Kasumi-1 (cell line): ENCODE data around the gene RUBCNL.
A peak's percentile ranks its signal among the peaks of the same experiment; 100 is the strongest.

ENCODE experiments used
- DNase-seq, 2 experiments: peaks; one replicate each; lab custom pipeline; 2025; lab: John Stamatoyannopoulos, UW

RUBCNL gene

DNA sequence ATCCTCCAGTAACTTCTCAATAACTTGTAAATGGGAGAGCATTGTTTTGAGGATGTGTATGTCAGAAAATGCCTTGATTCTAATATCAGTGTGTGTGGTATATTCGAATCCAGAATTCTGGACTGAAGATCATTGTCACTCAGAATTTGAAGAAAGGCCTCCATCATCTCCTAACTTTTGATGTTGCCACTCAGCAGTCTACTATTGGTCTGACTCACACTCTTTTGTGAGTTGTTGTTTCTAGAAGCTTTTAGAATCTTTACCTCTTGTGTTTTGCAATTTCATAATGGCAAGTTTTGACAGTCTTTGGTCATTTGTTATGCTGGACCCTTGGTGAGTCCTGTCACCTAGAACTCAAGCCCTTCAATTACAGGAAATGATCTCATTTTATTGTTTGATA is 77.0 kb downstream of the RUBCNL start:
- no peak for DNase-seq

DNA sequence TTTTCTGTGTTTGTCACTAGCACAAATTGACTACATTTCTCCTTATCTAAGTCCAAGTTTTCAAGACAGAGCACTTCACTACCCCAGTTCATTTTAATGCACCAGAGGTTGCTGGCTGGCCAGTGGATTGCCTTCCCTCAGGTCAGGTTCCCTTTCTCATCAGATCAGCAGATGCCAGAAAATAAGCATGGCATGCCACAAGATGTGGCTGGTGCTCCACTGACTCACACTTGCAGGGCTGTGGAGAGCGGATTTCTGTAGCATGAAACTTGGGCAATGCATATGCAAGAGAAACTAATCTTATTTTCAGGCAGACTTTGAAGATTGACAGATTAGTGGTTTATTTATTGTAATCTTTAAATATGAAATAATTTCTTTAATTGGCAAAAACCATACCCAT is 79.5 kb downstream of the RUBCNL start:
- no peak for DNase-seq

DNA sequence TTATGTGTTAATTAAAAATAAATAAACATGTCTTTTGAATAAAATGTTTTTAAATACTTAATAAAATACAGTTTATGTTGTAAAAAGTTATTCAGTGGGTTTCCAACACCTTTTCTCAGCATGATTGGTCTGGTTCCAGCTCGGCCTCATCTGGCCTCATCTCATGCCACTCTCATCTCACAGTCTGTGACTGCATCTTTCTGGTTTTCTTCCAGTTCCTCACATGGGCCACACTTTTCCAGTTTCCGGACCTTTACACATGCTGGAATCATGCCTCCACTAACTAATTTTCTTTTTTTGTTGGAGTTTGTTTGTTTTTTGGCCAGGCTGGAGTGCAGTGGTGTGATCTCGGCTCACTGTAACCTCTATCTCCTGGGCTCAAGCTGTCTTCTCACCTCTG is 82.5 kb downstream of the RUBCNL start:
- no peak for DNase-seq

DNA sequence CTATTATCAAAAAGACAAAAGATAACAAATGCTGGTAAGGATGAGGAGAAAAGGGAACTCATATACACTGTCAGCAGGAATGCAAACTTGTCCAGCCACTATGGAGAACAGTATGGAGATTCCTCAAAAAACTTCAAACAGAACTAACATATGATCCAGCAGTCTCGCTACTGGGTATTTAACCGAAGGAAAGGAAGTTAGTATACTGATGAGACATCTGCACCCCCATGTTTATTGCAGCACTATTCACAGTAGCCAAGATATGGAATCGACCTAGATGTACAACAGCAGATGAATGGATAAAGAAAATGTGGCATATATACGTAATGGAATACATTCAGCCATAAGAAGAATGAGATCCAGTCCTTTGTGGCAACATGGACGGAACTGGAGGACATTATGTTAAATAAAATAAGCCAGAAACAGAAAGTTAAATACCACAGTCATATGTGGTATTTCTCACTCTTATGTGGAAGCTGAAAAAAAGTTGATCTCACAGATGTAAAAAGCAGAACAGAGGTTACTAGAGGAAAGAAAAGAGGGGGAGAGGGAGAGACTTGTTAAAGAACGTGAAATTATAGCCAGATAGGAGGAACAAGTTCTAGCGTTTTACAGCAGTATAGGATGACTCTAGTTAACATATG is 83.2 kb downstream of the RUBCNL start:
- DNase-seq, result peak; percentile 55 to 63

DNA sequence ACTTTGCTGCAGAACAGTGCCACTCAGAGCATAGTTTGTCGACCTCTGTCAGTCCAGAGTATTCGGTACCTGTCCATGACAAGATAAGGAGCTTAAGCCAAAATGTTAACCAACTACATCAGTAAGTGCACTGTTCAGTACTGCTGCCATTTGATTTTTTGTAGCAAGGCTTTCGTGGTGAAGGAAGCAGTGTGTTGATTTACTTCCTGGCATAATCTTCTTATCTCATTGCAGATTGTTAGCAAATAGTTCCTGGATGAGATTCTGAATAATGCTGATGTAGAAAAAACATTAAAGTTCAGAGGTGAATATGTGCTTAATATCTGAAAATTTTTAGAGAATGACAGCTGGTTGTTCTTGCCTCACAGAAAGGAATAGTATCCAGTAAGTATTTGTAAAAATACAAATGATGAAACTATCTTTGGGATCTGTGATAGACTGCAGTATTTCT is 89.7 kb downstream of the RUBCNL start:
- peak in 1 of 2 experiments; percentile 10 for DNase-seq

DNA sequence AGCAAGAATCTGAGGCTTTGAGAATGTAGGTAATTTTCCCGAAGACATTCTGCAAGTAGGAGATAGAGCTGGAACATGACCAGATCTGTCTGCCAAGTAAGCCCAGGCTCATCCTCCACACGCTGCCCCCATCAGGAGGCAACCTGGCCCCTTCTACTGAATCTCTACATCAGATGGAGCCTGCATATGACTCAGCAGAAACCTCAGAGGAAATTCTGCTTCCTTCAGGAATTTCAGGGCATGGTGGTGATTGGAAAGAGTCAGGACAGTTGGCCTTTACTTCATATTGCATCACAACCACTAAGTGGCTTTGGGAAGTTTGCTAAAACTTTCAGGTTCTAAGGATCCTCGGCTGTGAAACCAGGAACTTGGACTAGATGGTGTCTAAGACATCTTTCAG is 90.1 kb downstream of the RUBCNL start:
- DNase-seq, result peak in 1 of 2 experiments; percentile 35

DNA sequence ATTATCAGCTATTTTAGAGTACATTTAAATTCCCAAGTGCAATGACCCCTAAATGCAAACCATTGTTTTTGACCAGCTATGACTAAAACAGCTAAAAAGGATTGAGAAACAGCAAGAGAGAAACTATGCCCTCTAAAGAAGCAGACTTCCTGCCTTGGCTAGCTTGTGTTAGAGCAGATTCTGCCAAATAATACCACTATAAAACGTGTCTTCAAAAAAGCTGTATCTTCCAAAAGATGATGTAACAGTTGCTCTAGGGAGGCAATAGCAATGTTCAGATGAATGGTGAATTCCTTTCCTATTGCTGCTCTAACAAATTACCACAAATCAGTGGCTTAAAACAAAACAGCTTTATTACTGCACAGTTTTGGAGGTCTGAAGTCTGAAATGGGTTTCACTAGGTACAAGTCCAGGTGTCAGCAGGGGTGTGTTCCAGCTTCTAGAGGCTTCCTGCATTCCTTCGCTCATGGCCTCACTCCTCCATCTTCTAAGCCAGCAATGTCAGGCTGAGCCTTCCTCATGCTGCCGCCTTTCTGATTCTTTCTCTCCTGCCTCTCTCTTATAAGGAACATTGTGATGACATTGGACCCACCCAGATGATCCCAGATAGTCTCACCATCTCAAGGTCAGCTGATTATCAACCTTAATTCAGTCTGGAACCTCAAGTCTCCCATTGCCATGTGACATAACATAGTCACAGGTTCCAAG is 90.8 kb downstream of the RUBCNL start:
- peak; percentile 79 to 83 for DNase-seq

DNA sequence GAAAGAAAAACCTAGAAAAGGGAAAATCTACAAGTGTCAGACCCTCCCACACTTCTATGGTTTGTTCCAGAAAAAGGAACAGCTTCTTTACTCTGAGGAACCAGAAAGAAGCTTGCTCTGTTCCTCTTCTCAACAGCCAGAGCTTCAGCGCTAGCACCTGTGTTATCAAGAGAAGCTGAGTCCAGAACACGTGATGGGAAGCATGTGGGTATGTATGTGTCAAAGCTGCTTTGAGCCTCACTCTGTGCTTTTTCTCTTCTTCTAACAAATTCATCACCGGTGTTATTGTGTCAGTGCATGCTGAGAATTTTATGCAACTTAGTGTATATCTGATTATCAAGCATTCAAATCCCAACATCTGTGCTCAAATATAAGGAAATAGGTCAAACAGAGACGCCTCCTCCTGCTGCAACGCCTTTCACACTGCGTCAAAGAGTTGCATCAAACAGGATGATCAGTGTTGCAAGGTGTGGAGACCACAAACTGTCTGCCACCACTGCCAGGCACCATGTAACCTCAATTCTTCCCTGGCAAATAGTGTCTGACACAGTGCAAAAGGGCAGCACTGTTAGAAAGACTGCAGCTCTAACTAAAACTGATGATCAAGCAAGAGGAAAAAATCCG is 91.4 kb downstream of the RUBCNL start:
- peak; percentile 86 to 92 for DNase-seq

DNA sequence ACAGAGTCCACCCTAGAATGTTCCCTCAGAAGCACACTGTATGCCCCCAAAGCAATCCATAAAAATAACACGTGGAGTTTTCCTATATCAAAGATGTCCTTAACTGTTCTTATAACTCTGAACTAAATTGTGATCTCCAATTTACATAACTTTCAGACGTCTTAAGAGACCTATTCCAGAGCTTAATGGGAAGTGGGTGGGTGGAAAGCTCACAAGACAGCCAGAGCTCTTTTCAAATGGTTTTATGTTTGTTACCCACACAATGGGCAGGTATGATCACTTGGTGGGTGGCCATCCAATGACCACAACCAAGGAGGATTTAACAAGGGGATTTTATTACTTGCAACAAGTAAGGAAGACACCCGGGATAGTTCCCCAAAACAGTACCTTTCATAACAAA is 93.6 kb downstream of the RUBCNL start:
- no peak for DNase-seq
